ENCODE data around the gene SPEG.

GRCh38 chr2:219385958-219386520 is 48.6 kb upstream of the SPEG start:
- no peak for TF ChIP-seq TAF1 (IDR thresholded peaks at IDR 0.05; ENCODE audit: low read depth, low read length)
- no peak for TF ChIP-seq POLR2A (IDR thresholded peaks at IDR 0.05; ENCODE audit: low read depth, low read length)
- no peak for TF ChIP-seq POLR2AphosphoS5 (IDR thresholded peaks at IDR 0.05; ENCODE audit: low read depth, low read length)
- TF ChIP-seq POU2F2 (IDR thresholded peaks at IDR 0.05; ENCODE audit: low read depth, low read length) = no peak
